Type B pancreatic cell (in vitro differentiated cells): ENCODE results near the gene TFAM. TPM values are rescaled to one million over a fixed set of nuclear protein-coding genes. Genes with fewer than 3 reads are reported as not detected.

Experiments
- DNase-seq: peaks from one replicate; pipeline ENCODE4 v3.0.0; 2021; ENCODE audit warnings: mixed read lengths; ENCODE audit not compliant: unreplicated experiment; ENCODE audit errors: extremely low spot score
- H3K27ac Mint-ChIP-seq: 2 replicates; pipeline ENCODE4 v1.8.0; 2021; ENCODE audit warnings: mild to moderate bottlenecking, mixed read lengths
- H3K27me3 Mint-ChIP-seq: 2 replicates; pipeline ENCODE4 v1.8.0; 2021; ENCODE audit warnings: mixed read lengths
- H3K36me3 Mint-ChIP-seq: 2 replicates; pipeline ENCODE4 v1.8.0; 2021; ENCODE audit warnings: mixed read lengths
- H3K4me1 Mint-ChIP-seq: one replicate; pipeline ENCODE4 v1.8.0; 2021; ENCODE audit warnings: mixed read lengths; ENCODE audit not compliant: unreplicated experiment
- H3K4me3 Mint-ChIP-seq: 2 replicates; pipeline ENCODE4 v1.8.0; 2021; ENCODE audit warnings: mild to moderate bottlenecking, mixed read lengths
- H3K9me3 Mint-ChIP-seq: 2 replicates; pipeline ENCODE4 v1.8.0; 2021; ENCODE audit warnings: mixed read lengths
- total RNA-seq: library from RNA; stranded (reverse); gene quantifications from 2 replicates; pipeline ENCODE4 v1.2.1, GENCODE V29; 2021; ENCODE audit warnings: low replicate concordance
- TF ChIP-seq, protein P1 (sequence below): fragments of 200-600 bp; sonication (generic); conservative IDR thresholded peaks from 2 replicates; pipeline ENCODE4 v1.5.0; 2021; ENCODE audit warnings: antibody characterized with exemption, mild to moderate bottlenecking

The TFAM gene
- total RNA-seq, 1 donor from 2014 or later: 64.8 TPM

DNA sequence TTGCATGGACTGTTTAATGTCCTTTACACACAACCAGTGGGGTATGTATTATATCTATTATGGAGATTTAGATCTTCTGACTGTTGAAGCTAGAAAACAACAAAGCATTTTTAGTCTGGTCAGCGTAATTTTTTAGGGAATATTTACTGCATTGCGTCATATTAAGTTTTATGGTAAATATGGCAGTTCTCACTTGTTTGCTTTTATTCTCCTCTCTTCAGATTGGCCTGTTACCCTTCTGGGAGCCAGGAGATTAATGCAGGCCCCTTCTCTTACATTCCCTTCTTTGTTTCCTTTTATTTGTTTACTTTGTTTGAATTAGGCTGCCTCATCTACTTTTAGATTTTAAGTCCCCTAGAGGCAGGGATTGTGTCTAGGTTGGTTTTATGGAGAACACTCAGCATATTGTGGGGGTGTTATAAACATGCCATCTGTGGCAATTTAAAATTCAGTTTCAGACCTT, 36.6 kb upstream of the TFAM start:
- TF ChIP-seq, protein P1, sequence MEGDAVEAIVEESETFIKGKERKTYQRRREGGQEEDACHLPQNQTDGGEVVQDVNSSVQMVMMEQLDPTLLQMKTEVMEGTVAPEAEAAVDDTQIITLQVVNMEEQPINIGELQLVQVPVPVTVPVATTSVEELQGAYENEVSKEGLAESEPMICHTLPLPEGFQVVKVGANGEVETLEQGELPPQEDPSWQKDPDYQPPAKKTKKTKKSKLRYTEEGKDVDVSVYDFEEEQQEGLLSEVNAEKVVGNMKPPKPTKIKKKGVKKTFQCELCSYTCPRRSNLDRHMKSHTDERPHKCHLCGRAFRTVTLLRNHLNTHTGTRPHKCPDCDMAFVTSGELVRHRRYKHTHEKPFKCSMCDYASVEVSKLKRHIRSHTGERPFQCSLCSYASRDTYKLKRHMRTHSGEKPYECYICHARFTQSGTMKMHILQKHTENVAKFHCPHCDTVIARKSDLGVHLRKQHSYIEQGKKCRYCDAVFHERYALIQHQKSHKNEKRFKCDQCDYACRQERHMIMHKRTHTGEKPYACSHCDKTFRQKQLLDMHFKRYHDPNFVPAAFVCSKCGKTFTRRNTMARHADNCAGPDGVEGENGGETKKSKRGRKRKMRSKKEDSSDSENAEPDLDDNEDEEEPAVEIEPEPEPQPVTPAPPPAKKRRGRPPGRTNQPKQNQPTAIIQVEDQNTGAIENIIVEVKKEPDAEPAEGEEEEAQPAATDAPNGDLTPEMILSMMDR: peak; percentile 19
- Mint-ChIP-seq H3K4me3 (no peak overlapping the region), H3K4me1 (peaks cover 25% of the 10 kb centered on the region), H3K9me3 (no peaks in the 10 kb centered on the region), H3K27ac (no peak overlapping the region), H3K27me3 (no peaks in the 10 kb centered on the region), H3K36me3 (peaks cover 23% of the 10 kb centered on the region)
- no peak for DNase-seq

DNA sequence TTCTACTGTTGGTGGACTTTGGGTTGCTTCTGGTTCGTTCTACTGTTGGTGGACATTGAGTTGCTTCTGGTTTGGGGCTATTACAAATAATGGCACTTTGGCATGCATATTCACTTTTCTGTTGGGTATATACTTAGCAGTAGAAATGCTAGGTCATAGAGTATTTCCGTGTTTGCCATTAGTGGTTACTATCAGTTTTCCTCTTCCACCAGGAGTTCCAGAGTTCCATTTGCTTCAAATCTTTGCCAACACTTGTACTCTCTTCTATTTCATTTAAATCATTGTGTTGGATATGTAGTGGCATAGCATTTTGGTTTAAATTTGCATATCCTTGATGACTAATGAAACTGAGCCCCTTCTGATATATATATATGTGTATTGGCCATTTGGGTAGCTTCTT, 35.2 kb upstream of the TFAM start:
- Mint-ChIP-seq H3K4me1 (peaks cover 29% of the 10 kb centered on the region), H3K27me3 (no peaks in the 10 kb centered on the region), H3K4me3 (no peak overlapping the region), H3K9me3 (no peaks in the 10 kb centered on the region), H3K27ac (no peak overlapping the region), H3K36me3 (peaks cover 23% of the 10 kb centered on the region)
- DNase-seq: no peak
- TF ChIP-seq, protein P1: no peak

DNA sequence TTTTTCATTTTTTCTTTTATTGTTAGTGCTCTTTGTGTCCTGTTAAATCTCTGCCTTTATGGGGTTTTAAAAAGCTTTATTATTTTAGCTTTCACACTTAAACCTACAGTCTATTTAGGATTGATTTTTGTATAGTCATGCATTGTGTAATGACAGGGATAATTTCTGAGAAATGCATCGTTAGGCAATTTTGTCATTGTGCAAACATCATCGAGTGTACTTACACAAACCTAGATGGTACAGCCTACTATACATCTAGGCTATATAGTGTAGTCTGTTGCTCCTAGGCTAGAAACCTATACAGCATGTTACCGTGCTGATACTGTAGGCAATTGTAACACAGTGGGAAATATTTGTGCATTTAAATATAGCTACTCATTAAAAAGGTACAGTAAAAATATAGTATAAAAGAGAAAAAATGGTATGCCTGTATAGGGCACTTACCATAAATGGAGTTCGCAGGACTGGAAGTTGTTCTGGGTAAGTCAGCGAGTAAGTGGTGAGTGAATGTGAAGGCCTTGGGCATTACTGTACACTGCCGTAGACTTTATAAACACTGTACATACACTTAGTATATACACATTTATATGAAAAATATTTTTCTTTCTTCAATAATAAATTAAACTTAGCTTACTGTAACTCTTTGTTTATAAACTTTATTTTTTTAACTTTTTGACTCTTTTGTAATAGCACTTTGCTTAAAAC, 34.4 kb upstream of the TFAM start:
- DNase-seq: no peak
- Mint-ChIP-seq H3K4me1 (peaks cover 29% of the 10 kb centered on the region), H3K36me3 (peaks cover 18% of the 10 kb centered on the region), H3K9me3 (no peaks in the 10 kb centered on the region), H3K4me3 (no peak overlapping the region), H3K27me3 (no peaks in the 10 kb centered on the region), H3K27ac (no peak overlapping the region)
- TF ChIP-seq, protein P1: no peak

DNA sequence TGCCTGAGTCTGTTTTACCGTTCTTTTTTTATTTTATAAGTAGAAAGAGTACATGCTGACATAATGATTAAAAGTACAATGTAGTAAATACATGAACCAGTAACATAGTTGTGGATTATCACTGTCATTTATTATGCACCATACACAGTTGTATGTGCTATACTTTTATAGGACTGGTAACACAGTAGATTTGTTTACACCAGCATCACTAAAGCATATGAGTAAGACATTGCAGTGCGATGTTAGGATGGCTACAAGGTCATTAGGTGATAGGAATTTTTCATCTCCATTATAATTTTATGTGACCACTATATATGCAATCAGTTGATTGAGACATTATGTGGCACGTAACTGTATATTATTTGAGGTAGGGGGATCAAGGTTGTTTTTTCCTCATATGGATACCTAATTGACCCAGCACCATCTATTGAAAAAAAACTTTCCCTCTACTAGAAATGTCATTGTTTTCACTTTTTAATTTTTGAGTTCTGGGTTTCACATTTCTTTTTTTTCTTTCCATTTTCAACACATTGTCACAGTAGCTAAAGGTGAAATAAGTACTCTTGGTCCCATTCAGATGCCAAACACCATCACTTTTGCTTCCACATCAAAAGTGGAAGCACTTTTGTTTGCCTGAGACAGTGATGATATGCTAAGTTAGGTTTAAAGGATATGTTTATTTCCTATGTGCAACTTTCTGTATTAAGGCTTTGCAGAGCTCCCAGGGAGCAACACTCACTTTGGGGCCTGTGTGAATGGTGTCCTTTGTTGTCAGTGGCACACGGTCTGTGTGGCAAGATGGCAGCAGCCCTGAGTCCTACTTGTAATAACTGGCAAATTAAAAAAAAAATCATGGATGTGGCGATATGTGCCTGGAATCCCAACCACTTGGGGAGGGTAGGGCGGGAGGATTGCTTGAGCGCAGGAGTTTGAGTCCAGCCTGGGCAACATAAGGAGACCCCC, 33.3 kb upstream of the TFAM start:
- Mint-ChIP-seq H3K36me3 (peaks cover 10% of the 10 kb centered on the region), H3K4me3 (no peak overlapping the region), H3K27me3 (no peaks in the 10 kb centered on the region), H3K4me1 (peaks cover 32% of the 10 kb centered on the region), H3K9me3 (no peaks in the 10 kb centered on the region), H3K27ac (no peak overlapping the region)
- no peak for DNase-seq
- TF ChIP-seq, protein P1: no peak

DNA sequence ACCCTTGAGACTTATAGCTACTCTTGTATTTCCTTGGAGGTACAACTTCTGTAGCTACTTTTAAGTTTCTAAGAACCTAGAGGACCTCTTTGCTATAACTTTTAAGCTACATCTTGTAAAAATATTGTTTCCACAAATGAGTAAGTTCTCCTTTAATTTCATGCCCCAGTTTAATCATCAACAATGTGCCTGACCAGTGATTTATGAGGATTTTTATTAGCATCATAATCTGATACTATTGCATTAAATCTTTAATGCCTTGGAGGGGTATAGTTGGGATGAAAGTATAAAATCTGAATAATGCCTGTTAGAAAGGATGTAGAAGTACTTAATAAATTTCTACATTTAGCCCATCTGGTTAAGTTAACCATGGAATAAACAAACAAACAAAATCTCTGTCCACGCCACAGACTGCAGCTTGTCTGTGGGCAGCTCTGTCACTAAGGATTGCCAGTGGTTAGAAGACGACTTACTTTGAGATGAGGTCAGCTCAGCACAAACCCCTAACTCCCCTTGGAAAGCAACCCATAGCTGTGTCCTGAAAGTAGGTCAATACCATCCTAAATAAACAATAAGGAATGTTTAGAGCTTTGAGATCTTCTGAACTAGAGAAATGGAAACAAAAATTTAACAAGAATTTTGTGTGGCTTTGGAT, 32.1 kb upstream of the TFAM start:
- Mint-ChIP-seq H3K4me1 (peaks cover 27% of the 10 kb centered on the region), H3K36me3 (peaks cover 2% of the 10 kb centered on the region), H3K4me3 (no peak overlapping the region), H3K27me3 (no peaks in the 10 kb centered on the region), H3K27ac (no peak overlapping the region), H3K9me3 (no peaks in the 10 kb centered on the region)
- no peak for DNase-seq
- TF ChIP-seq, protein P1: no peak
